IPS-20b (cell line): ENCODE measurements around the gene SLAMF7.
"Not testable (repeated sequence)": the region's sequence is repeated elsewhere in the genome, so short reads cannot be mapped to it uniquely, and the experiment has no call there.

ENCODE experiments used
- H3K27ac ChIP-seq: one replicate; pipeline ENCODE4 v1.5.1; 2013; ENCODE audit warnings: low read length
- H3K27me3 ChIP-seq: 2 replicates; pipeline ENCODE4 v1.6.1; 2013; ENCODE audit warnings: mild to moderate bottlenecking, low read length, inconsistent platforms; ENCODE audit not compliant: insufficient read depth
- H3K36me3 ChIP-seq: 2 replicates; pipeline ENCODE4 v1.6.1; 2013; ENCODE audit warnings: low read depth, mild to moderate bottlenecking, inconsistent platforms, low read length, moderate library complexity; ENCODE audit not compliant: insufficient read depth
- H3K4me1 ChIP-seq: 2 replicates; pipeline ENCODE4 v1.6.1; 2013; ENCODE audit warnings: mild to moderate bottlenecking, control low read depth, inconsistent platforms, low read length, moderate library complexity; ENCODE audit not compliant: insufficient read depth
- H3K4me3 ChIP-seq: 2 replicates; pipeline ENCODE4 v1.5.1; 2013; ENCODE audit warnings: mild to moderate bottlenecking, low read length, inconsistent platforms
- H3K9ac ChIP-seq: 2 replicates; pipeline ENCODE4 v1.6.1; 2013; ENCODE audit warnings: low read depth, mild to moderate bottlenecking, inconsistent platforms, low read length, moderate library complexity
- H3K9me3 ChIP-seq: 2 replicates; pipeline ENCODE4 v1.6.1; 2013; ENCODE audit warnings: mild to moderate bottlenecking, low read depth, low read length, inconsistent platforms; ENCODE audit not compliant: insufficient read depth

Gene SLAMF7

DNA sequence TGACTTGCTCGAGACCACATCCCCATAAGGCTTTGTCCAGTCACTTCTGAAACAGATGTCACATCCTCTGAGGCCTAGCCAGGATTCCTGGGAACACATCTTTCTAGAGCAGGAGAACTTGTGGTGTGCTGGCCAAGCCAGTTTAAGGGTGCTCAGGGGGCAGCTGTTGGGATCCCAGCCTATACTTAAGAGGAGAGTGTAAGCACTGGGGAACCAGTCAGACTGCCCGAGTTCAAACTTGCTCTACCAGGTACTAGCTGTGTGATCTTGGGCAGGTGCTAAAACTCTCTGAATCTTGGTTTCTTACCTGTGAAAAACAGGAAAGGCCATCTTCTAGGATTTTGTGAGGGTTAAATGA lies 41.3 kb downstream of the SLAMF7 start:
- H3K27me3 ChIP-seq = no peaks in the 10 kb centered on the region
- no peaks in the 10 kb centered on the region for H3K36me3 ChIP-seq
- no peak overlapping the region for H3K9ac ChIP-seq
- no peak overlapping the region for H3K4me3 ChIP-seq
- no peaks in the 10 kb centered on the region for H3K4me1 ChIP-seq
- peaks cover 5% of the 10 kb centered on the region for H3K9me3 ChIP-seq
- H3K27ac ChIP-seq = no peak overlapping the region

GRCh38 chr1:160781186-160781766 lies 42.2 kb downstream of the SLAMF7 start:
- no peak overlapping the region for H3K27ac ChIP-seq
- H3K27me3 ChIP-seq = no peaks in the 10 kb centered on the region
- peaks cover 5% of the 10 kb centered on the region for H3K9me3 ChIP-seq
- no peaks in the 10 kb centered on the region for H3K36me3 ChIP-seq
- H3K9ac ChIP-seq = no peak overlapping the region
- no peak overlapping the region; the same call in 1 of the 2 replicates for H3K4me3 ChIP-seq
- no peaks in the 10 kb centered on the region for H3K4me1 ChIP-seq

DNA sequence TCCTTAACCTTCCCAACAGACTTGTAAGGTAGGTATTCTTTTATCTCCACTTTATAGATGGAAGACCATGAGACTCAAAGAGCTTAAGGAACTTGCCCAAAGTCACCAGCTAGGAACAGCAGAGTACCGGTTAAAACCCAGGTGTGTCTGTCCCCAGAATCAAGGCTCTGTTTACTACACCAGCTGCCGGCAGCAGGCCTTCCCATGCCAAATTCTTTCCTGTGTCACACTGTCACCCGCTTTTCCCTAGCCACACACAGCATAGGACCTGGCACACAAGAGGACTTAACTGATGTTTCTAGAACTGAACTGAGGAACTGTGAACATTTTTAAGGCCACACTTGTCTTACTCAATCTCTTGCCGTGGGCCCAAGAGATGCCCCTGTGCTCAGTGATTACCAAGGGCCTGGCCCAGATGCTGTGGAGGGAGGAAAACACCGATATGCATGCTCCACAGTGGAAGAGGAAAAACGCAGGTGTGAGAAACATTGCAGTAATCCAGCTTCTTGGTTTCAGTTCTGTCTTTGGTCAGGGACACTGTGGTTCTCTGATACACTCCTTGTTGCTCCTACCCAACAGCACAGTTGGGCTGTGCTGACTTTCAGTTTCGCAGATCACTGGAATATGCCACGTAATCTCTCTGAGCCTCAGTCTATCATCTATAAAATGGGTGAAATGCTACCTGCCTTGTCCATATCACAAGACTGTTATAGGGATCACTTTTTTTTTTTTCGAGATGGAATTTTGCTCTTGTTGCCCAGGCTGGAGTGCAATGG lies 43.1 kb downstream of the SLAMF7 start:
- H3K27me3 ChIP-seq = no peaks in the 10 kb centered on the region
- peaks cover 5% of the 10 kb centered on the region for H3K9me3 ChIP-seq
- no peaks in the 10 kb centered on the region for H3K4me1 ChIP-seq
- H3K36me3 ChIP-seq = no peaks in the 10 kb centered on the region
- no peak overlapping the region for H3K9ac ChIP-seq
- no peak overlapping the region for H3K4me3 ChIP-seq
- H3K27ac ChIP-seq = no peak overlapping the region

- not testable (repeated sequence) for H3K4me1 ChIP-seq, H3K4me3 ChIP-seq, H3K36me3 ChIP-seq, H3K9me3 ChIP-seq, H3K27me3 ChIP-seq, H3K9ac ChIP-seq, H3K27ac ChIP-seq
These were observed 44.1 kb downstream of the SLAMF7 start for GRCh38 chr1:160782988-160783765.

DNA sequence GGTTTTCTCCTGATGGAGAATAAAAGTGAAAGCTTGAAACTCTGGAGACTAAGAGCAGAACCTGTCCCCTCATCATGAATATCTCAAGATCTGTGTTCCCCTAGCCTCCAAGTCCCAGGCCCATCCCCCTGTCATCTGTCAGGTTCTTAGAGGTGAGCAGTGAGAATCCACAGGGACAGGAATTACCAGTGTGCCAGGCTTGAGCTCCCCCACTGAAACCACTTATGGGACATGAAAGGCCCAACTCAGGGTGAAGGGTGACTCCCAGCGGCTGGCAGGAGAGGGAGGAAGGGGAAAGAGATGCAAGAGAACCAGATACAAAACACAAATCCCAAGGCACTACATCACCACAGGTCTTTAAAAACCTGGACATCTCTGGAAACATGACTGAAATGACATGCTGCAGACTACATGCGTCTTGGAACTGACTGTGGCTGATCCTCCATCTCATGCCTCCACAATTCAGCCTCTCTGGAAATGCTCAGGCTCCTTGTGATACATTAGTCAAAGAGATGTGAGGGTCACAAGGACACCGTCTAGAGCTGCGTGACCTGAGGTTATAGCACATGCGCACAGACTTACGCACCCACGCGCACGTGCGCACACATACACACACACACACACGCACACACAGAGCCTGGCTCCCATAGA lies 50.1 kb downstream of the SLAMF7 start:
- no peaks in the 10 kb centered on the region for H3K36me3 ChIP-seq
- H3K4me3 ChIP-seq = no peak overlapping the region
- H3K9ac ChIP-seq = no peak overlapping the region
- no peaks in the 10 kb centered on the region for H3K4me1 ChIP-seq
- H3K27ac ChIP-seq = no peak overlapping the region
- no peaks in the 10 kb centered on the region for H3K27me3 ChIP-seq
- no peaks in the 10 kb centered on the region for H3K9me3 ChIP-seq

DNA sequence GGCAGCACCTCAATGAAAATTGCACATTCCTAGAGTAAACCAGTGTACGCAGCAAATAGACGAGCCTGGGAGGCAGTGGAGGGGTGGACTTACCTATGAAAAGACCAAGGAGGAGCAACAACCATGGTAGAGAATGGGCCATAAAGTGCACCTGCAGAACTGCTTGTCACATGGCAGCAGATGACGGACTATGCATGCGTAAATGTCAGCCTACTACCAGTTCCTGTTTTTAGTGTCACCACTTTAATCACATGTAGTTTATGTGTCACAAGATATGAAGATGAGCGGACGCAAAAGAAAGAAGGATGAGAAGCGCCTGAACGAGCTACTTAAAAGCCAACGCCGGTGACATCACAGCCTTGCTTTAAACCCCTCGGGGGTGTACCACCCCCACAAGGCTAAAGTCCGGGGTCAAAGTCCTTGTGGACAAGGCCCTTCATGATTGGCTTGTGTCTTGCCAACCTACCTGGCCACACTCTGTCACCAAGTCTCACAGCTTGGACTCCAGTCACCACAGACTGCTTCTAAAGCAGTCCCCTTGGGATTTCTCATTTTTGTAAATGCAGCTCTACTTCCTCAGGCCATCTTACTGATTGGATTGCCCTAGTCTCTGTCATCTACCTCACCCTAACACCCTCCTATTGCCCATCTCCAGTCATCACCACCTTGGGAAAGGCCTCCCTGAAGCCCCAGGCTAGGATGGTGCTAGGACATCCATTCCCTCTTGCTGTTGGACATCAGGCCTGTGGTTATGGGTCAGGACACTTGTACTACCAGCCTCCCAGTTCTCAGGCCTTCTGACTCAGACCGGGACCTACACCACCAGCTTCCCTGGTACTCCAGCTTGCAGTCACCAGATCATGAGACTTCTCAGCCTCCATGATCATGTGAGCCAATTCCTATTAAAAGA lies 50.9 kb downstream of the SLAMF7 start:
- Histone ChIP-seq H3K27me3 (no peaks in the 10 kb centered on the region), H3K36me3 (no peaks in the 10 kb centered on the region), H3K9me3 (no peaks in the 10 kb centered on the region), H3K4me3 (no peak overlapping the region), H3K27ac (no peak overlapping the region), H3K4me1 (no peaks in the 10 kb centered on the region), H3K9ac (no peak overlapping the region)

- Histone ChIP-seq H3K9ac (no peak overlapping the region), H3K4me1 (no peaks in the 10 kb centered on the region), H3K27ac (no peak overlapping the region), H3K36me3 (no peaks in the 10 kb centered on the region), H3K9me3 (no peaks in the 10 kb centered on the region), H3K27me3 (no peaks in the 10 kb centered on the region), H3K4me3 (no peak overlapping the region)
These were observed 55.3 kb downstream of the SLAMF7 start for GRCh38 chr1:160794376-160794775.

DNA sequence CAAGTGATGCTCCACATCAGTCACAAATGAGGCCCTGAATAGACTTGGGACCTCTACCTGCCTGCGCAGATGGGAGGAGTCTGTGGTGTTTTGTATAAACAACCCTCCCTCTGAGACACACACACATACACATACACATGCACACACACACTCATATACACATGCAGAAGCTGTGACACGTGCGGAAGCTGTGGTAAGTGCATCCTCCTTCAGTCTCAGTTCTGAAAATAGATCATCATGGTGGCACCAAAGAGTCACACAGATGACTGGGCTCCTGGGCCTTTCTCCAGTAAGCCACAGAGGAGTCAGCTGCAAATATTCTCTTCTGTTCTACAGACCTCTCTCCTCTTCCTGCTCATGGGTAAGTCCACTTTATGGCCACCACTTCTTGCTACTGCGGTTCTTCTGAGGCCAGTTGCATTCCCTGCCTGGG lies 56.9 kb downstream of the SLAMF7 start, which contains the start of gene LY9:
Gene LY9, plus strand, starts transcription at position 224 of the 433 bp plus-strand sequence. Its CDS starts 14 bp downstream, at position 238.
- Histone ChIP-seq H3K36me3 (no peaks in the 10 kb centered on the region), H3K9me3 (no peaks in the 10 kb centered on the region), H3K4me3 (no peak within 1 kb of the TSS), H3K4me1 (no peaks in the 10 kb centered on the region), H3K27me3 (no peaks in the 10 kb centered on the region), H3K27ac (no peak within 1 kb of the TSS), H3K9ac (no peak within 1 kb of the TSS)

- no peaks in the 10 kb centered on the region for H3K27me3 ChIP-seq
- H3K9ac ChIP-seq = no peak overlapping the region
- no peak overlapping the region for H3K4me3 ChIP-seq
- H3K36me3 ChIP-seq = no peaks in the 10 kb centered on the region
- H3K27ac ChIP-seq = no peak overlapping the region
- no peaks in the 10 kb centered on the region for H3K4me1 ChIP-seq
- H3K9me3 ChIP-seq = no peaks in the 10 kb centered on the region
These were observed 58.2 kb downstream of the SLAMF7 start for GRCh38 chr1:160797271-160797709.

GRCh38 chr1:160797861-160798273 lies 58.8 kb downstream of the SLAMF7 start:
- no peaks in the 10 kb centered on the region for H3K9me3 ChIP-seq
- no peak overlapping the region for H3K9ac ChIP-seq
- H3K4me3 ChIP-seq = no peak overlapping the region
- H3K27me3 ChIP-seq = no peaks in the 10 kb centered on the region
- no peak overlapping the region for H3K27ac ChIP-seq
- H3K4me1 ChIP-seq = no peaks in the 10 kb centered on the region
- no peaks in the 10 kb centered on the region for H3K36me3 ChIP-seq

DNA sequence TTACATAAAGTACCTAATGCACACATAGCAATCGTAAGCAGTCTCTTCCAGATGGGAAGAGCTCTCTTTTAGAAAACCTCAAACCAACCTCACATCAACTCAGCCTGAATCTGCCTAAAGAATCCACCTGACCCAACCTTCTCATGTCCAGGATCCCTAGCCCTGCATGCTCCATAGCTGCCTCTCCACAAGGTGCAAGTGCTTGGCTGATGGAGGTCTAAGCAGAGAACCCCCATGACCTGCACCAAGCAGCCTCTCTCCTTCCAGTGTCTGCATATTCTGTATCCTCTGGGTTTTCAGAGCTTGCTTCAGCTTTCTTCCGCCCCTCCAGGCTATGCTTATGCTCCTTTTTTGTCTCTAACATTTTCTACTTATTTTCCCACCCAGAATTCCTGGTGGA lies 59.4 kb downstream of the SLAMF7 start:
- no peak overlapping the region for H3K27ac ChIP-seq
- H3K36me3 ChIP-seq = no peaks in the 10 kb centered on the region
- no peak overlapping the region for H3K9ac ChIP-seq
- H3K27me3 ChIP-seq = no peaks in the 10 kb centered on the region
- H3K4me1 ChIP-seq = no peaks in the 10 kb centered on the region
- H3K4me3 ChIP-seq = no peak overlapping the region
- H3K9me3 ChIP-seq = no peaks in the 10 kb centered on the region
